ENCODE results near the gene PES1. TPM values are rescaled to one million over a fixed set of nuclear protein-coding genes. Genes with fewer than 3 reads are reported as not detected.
"Not testable (repeated sequence)": the region's sequence is repeated elsewhere in the genome, so short reads cannot be mapped to it uniquely, and the experiment has no call there.

Gene PES1
- total RNA-seq, 1 donor from 2014 or later = 43.1 TPM

- DNase-seq (ENCODE audit: low spot score) = no peak
These were observed 36.2 kb downstream of the PES1 start for GRCh38 chr22:30555282-30556210.

DNA sequence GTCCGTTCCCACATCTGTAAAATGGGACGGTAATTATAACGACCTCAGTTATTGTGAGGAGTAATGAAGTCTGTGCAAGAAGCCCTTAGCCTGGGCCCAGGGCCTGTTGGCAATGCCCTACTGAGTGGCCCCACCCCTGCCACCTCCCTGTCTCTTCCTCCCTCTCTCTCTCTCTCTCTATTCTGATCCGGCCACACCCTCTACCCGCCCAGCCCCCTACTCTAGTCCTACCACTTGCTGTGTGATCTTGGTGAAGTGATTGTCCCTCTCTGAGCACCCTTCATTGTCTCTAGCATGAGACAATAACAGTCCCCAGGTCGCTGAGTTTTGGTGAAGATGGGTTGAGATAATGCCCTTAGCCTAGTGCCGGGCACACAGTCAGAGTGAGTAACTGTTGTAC, 37.7 kb downstream of the PES1 start:
- no peak for DNase-seq (ENCODE audit: low spot score)

DNA sequence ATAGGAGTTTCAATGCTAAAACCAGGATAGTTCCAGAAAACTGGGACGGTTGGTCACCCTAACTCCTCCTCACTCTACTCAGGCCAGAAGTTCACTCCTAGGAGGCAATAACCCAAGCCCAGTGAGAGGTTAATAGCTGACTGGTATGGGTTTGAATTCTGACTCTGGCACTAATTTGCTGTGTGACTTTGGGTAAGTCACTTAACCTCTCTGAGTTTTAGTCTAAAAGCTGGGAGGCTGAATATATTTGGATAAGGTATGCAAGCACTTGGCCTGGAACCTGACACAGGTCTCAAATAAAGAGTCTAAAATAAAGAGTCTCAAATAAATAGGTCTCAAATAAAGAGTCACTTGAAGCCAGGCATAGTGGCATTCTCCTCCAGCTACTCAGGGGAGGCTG, 39.0 kb downstream of the PES1 start:
- no peak for DNase-seq (ENCODE audit: low spot score)

GRCh38 chr22:30551813-30552212, 39.9 kb downstream of the PES1 start:
- DNase-seq (ENCODE audit: low spot score) = not testable (repeated sequence)

- DNase-seq (ENCODE audit: low spot score) = no peak
These were observed 44.5 kb downstream of the PES1 start for GRCh38 chr22:30547188-30547587.

DNA sequence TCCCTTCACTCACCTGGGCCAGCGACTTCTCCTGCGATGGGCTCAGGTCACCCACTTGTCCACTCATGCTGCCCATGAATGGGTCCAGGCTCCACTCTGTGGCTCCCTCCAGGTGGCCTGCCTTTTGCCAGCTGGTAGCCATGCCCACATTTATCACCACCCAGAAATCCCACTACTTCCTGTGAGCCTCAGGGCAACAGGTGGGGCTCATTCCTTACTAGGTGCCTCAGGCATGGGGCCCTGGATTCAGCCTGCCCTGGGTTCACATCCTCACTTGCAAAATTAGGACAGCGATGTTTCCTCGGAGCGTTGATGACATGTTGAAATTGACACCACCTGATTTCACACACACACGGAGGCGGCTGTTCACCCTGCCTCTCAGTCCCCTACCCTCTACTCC, 45.1 kb downstream of the PES1 start, which contains the start of gene SEC14L6:
SEC14L6 (minus strand) TSS at position 126 of the 400 bp plus-strand sequence; CDS start at position 67, 59 bp downstream.
- DNase-seq (ENCODE audit: low spot score) = no peak

DNA sequence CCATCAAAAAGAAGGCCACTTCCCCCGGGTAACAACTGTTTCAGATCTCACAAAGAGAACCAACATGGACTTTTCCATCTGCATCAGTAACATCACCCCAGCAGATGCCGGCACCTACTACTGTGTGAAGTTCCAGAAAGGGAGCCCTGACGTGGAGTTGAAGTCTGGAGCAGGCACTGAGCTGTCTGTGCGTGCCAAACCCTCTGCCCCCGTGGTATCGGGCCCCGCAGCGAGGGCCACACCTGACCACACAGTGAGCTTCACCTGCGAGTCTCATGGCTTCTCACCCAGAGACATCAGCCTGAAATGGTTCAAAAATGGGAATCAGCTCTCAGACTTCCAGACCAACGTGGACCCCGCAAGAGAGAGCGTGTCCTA, 48.9 kb downstream of the PES1 start:
- DNase-seq (ENCODE audit: low spot score) = no peak

GRCh38 chr22:30541961-30542810, 49.5 kb downstream of the PES1 start:
- DNase-seq (ENCODE audit: low spot score) = no peak

DNA sequence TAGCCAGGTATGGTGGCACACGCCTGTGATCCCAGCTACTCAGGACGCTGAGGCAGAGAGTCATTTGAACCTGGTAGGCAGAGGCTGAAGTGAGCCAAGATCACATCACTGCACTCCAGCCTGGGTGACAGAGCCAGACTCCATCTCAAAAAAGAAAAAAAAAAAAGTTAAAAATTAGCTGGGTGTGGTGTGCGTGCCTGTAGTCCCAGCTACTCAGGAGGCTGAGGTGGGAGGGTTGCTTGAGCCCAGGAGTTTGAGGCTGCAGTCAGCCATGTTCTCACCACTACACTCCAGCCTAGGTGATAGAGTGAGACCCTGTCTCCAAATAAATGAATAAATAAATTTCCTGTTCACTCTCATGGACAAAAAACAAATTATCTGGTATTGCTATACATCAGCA, 50.2 kb downstream of the PES1 start:
- DNase-seq (ENCODE audit: low spot score) = not testable (repeated sequence)

DNA sequence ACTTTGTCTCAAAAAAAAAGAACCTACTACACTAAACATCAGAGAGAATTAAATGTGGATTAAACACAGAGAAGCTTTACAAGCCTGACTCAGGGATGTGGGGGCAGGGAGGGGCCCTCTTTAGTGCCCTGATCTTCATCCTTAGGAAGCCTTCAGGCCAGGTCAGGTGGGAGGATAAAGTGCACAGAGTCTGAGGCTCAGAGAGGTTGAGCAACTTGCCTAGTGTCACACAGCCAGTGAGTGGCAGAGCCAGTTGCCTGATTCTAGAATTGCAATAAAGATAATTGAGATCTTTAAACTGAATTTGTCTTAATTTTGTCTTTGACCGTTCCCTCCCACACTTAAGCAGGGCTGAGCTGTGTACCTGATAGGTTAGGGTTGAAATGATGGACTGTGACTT, 52.3 kb downstream of the PES1 start:
- DNase-seq (ENCODE audit: low spot score) = no peak

GRCh38 chr22:30538280-30538679, 53.4 kb downstream of the PES1 start:
- peak; percentile 7 for DNase-seq (ENCODE audit: low spot score)

- no peak for DNase-seq (ENCODE audit: low spot score)
These were observed 54.5 kb downstream of the PES1 start for GRCh38 chr22:30537083-30537731.

DNA sequence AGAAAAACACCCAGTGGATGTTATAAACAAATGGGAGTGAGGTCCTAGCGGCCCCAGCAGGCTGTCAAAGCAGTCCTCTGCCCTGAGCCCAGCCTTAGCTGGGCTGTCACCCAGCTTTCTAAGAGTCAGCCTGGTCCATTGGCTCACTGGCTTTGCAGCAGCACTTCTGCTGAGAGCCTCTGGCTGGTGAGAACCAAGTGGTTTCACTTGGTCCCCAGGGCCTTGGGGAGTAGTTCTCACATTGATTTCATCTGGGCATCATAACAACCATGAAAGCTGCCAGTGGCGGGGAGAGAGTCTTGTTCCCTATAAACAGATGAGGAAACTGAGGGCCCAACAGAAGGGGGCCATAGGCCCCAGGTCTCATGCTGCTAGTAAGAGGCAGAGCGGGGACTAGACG, 56.5 kb downstream of the PES1 start:
- DNase-seq (ENCODE audit: low spot score) = no peak

DNA sequence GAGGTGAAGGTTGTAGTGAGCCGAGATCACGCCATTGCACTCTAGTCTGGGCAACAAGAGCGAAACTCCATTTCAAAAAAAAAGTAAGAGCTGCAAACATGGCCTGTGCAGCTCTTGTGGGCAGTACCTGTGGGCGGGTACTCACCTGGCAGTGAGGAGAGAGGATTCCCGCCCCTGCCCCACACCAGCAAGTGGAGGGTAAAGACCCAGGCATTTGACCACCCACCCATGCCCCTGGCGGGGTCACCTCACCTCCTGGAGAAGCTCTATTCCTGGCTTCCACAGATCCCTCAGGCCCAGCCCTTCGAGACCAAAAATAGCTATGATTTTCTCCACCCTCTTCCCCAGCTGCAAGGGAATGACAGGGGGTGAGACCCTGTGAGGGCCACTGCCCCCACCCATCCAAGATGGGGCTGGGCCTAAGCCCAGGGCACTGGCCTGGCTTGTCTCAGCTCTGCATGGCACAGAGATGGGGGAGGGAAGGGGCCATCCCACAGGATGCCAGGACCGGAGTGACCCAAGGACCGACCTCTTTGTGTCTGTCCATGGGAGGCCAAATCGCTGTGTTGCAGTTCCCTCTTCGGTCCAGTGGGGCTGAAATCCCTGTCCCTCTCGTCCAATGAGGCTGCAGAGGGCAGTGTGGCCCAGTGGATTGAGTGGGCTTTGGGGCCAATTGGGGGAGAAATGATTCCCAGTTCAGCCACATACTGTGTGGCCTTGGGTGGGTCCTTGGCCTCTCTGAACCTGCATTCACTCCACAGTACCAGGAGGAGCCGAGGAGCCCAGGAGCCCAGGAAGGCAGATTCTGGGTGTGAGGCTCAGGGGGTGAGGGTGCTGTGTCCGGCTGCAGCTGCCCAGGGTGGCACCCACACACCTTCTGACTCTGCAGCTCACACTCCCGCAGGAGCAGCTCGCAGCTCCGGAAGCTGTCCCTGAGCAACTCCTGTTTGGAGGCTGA, 59.8 kb downstream of the PES1 start:
- no peak for DNase-seq (ENCODE audit: low spot score)

- DNase-seq (ENCODE audit: low spot score) = no peak
These were observed 65.1 kb downstream of the PES1 start for GRCh38 chr22:30526656-30527055.

Other genes starting within 250 kb of the PES1 start
- 27.7 TPM for gene SF3A1, start 235.0 kb downstream of the PES1 start, total RNA-seq (ENCODE audit: insufficient read depth, low replicate concordance)
- 1.7 TPM for gene CCDC157, start 234.9 kb downstream of the PES1 start, total RNA-seq (ENCODE audit: insufficient read depth, low replicate concordance)
- gene RNF215, start 204.5 kb downstream of the PES1 start, total RNA-seq (ENCODE audit: insufficient read depth, low replicate concordance) = 30.1 TPM
- 0.48 TPM for gene SEC14L2, start 194.9 kb downstream of the PES1 start, total RNA-seq (ENCODE audit: insufficient read depth, low replicate concordance)
- 7.9 TPM for gene MTFP1, start 166.1 kb downstream of the PES1 start, total RNA-seq (ENCODE audit: insufficient read depth, low replicate concordance)
- 2.9 TPM for gene SEC14L3, start 119.9 kb downstream of the PES1 start, total RNA-seq (ENCODE audit: insufficient read depth, low replicate concordance)
- gene SEC14L4, start 86.2 kb downstream of the PES1 start, total RNA-seq (ENCODE audit: insufficient read depth, low replicate concordance) = not detected
- 2.4 TPM for gene SEC14L6, start 45.2 kb downstream of the PES1 start, total RNA-seq (ENCODE audit: insufficient read depth, low replicate concordance)
- gene GAL3ST1, start 17.2 kb downstream of the PES1 start, total RNA-seq (ENCODE audit: insufficient read depth, low replicate concordance) = not detected
- 3.1 TPM for gene TCN2, start 15.3 kb upstream of the PES1 start, total RNA-seq (ENCODE audit: insufficient read depth, low replicate concordance)
- 1.2 TPM for gene SLC35E4, start 43.9 kb upstream of the PES1 start, total RNA-seq (ENCODE audit: insufficient read depth, low replicate concordance)
- 9.1 TPM for gene DUSP18, start 76.0 kb upstream of the PES1 start, total RNA-seq (ENCODE audit: insufficient read depth, low replicate concordance)
- 16.9 TPM for gene OSBP2, start 103.0 kb upstream of the PES1 start, total RNA-seq (ENCODE audit: insufficient read depth, low replicate concordance)